DND-41 (cell line): ENCODE data around the gene FSTL1.

Experiments
- CTCF ChIP-seq: IDR thresholded peaks from 2 replicates; pipeline ENCODE4 v1.5.1; 2012; ENCODE audit warnings: borderline replicate concordance, low read length, moderate library complexity, mild to moderate bottlenecking; ENCODE audit not compliant: poor library complexity, severe bottlenecking; ENCODE audit errors: extremely low read depth
- EZH2 ChIP-seq: IDR thresholded peaks from 3 replicates; pipeline ENCODE4 v1.6.1; 2012; ENCODE audit warnings: borderline replicate concordance, low read depth, mild to moderate bottlenecking, moderate library complexity, low read length, inconsistent platforms; ENCODE audit not compliant: severe bottlenecking

GRCh38 chr3:120470870-120471269 lies 20.1 kb upstream of the FSTL1 start:
- TF ChIP-seq CTCF (no peak), EZH2 (no peak)
